NB4 (cell line): ENCODE data around the gene DNMT1.
"Not testable (repeated sequence)": the region's sequence is repeated elsewhere in the genome, so short reads cannot be mapped to it uniquely, and the experiment has no call there.

ENCODE experiments used
- CTCF ChIP-seq: IDR thresholded peaks from one replicate; pipeline ENCODE4 v1.5.1; 2012; ENCODE audit warnings: low read depth, low read length
- POLR2A ChIP-seq: IDR thresholded peaks from 2 replicates; pipeline ENCODE4 v1.6.1; 2011; ENCODE audit warnings: mild to moderate bottlenecking; ENCODE audit not compliant: insufficient read length; ENCODE audit errors: extremely low read depth

GRCh38 chr19:10166501-10166900 lies 28.3 kb downstream of the DNMT1 start:
- TF ChIP-seq CTCF, POLR2A: not testable (repeated sequence)
